ENCODE data around the gene TMEM9. TPM values are rescaled to one million over a fixed set of nuclear protein-coding genes. Genes with fewer than 3 reads are reported as not detected.

Gene TMEM9
- total RNA-seq, 3 donors from 2014 or later (not counting 1 experiment from before 2014, with no cell fraction given) = 16.2 to 18.1 (median 16.9) TPM

GRCh38 chr1:201178718-201179117, 24.4 kb upstream of the TMEM9 start:
- WGBS (ENCODE audit: insufficient coverage) = 80% methylated on average over 3 of the region's 3 CpGs

GRCh38 chr1:201176940-201177339, 22.7 kb upstream of the TMEM9 start:
- H3K4me1 Mint-ChIP-seq = peaks cover under 1 to 1% of the 10 kb centered on the region in 2 donors
- no peaks in the 10 kb centered on the region for H3K9me3 Mint-ChIP-seq
- intact Hi-C loops (cut with micrococcal nuclease) = no loop called here

More at GRCh38 chr1:201178718-201179117, 24.4 kb upstream of the TMEM9 start:
- no peak overlapping the region for H3K4me3 ChIP-seq (ENCODE audit: low read length)
- H3K27ac Mint-ChIP-seq = no peak overlapping the region
- peaks cover 24 to 29% of the 10 kb centered on the region in 2 donors for H3K27me3 Mint-ChIP-seq (ENCODE audit: low read depth in 2 of 2)
- no peaks in the 10 kb centered on the region for H3K9me3 ChIP-seq (ENCODE audit: control insufficient read depth, insufficient read depth, low read length)
- H3K4me3 Mint-ChIP-seq = no peak overlapping the region
- H3K36me3 ChIP-seq (ENCODE audit: control insufficient read depth, insufficient read depth, low read length) = no peaks in the 10 kb centered on the region
- no peak for TF ChIP-seq CTCF (IDR thresholded peaks at IDR 0.05)
- intact Hi-C loops (cut with micrococcal nuclease) = no loop called here
- H3K27ac ChIP-seq (ENCODE audit: low read length) = no peak overlapping the region
- no peak for DNase-seq
- no peaks in the 10 kb centered on the region for H3K4me1 ChIP-seq (ENCODE audit: control insufficient read depth, insufficient read depth, low read length)
- no peaks in the 10 kb centered on the region for H3K4me1 Mint-ChIP-seq
- no peaks in the 10 kb centered on the region for H3K9me3 Mint-ChIP-seq
- no peaks in the 10 kb centered on the region for H3K27me3 ChIP-seq (ENCODE audit: control insufficient read depth, insufficient read depth, low read length)
- no peak for ATAC-seq
- no peaks in the 10 kb centered on the region for H3K36me3 Mint-ChIP-seq

GRCh38 chr1:201175820-201176500, 21.7 kb upstream of the TMEM9 start:
- H3K4me3 ChIP-seq (ENCODE audit: low read length) = no peak overlapping the region
- H3K36me3 ChIP-seq (ENCODE audit: control insufficient read depth, insufficient read depth, low read length) = no peaks in the 10 kb centered on the region
- H3K9me3 Mint-ChIP-seq = no peaks in the 10 kb centered on the region
- no peaks in the 10 kb centered on the region for H3K36me3 Mint-ChIP-seq
- WGBS (ENCODE audit: insufficient coverage) = 80% methylated on average over 6 of the region's 7 CpGs
- no peaks in the 10 kb centered on the region for H3K9me3 ChIP-seq (ENCODE audit: control insufficient read depth, insufficient read depth, low read length)
- H3K4me3 Mint-ChIP-seq = no peak overlapping the region
- H3K4me1 ChIP-seq (ENCODE audit: control insufficient read depth, insufficient read depth, low read length) = peaks cover 8% of the 10 kb centered on the region
- ATAC-seq = no peak
- no peaks in the 10 kb centered on the region for H3K27me3 ChIP-seq (ENCODE audit: control insufficient read depth, insufficient read depth, low read length)
- peaks cover 34 to 43% of the 10 kb centered on the region in 2 donors for H3K27me3 Mint-ChIP-seq (ENCODE audit: low read depth in 2 of 2)
- no peak overlapping the region for H3K27ac ChIP-seq (ENCODE audit: low read length)
- no peak for DNase-seq
- intact Hi-C loops (cut with micrococcal nuclease) = no loop called here
- no peak overlapping the region for H3K27ac Mint-ChIP-seq
- H3K4me1 Mint-ChIP-seq = peaks cover 10 to 11% of the 10 kb centered on the region in 2 donors
- no peak for TF ChIP-seq CTCF (IDR thresholded peaks at IDR 0.05)

More at GRCh38 chr1:201176940-201177339, 22.7 kb upstream of the TMEM9 start:
- Histone ChIP-seq H3K36me3 (ENCODE audit: control insufficient read depth, insufficient read depth, low read length) (no peaks in the 10 kb centered on the region), H3K9me3 (ENCODE audit: control insufficient read depth, insufficient read depth, low read length) (no peaks in the 10 kb centered on the region), H3K4me1 (ENCODE audit: control insufficient read depth, insufficient read depth, low read length) (no peaks in the 10 kb centered on the region), H3K27me3 (ENCODE audit: control insufficient read depth, insufficient read depth, low read length) (no peaks in the 10 kb centered on the region), H3K27ac (ENCODE audit: low read length) (no peak overlapping the region), H3K4me3 (ENCODE audit: low read length) (no peak overlapping the region)
- WGBS (ENCODE audit: insufficient coverage) = 82% methylated on average over 2 of the region's 2 CpGs
- no peak overlapping the region for H3K27ac Mint-ChIP-seq
- H3K36me3 Mint-ChIP-seq = no peaks in the 10 kb centered on the region
- ATAC-seq (no peak), DNase-seq (no peak)
- H3K4me3 Mint-ChIP-seq = no peak overlapping the region
- peaks cover 32 to 36% of the 10 kb centered on the region in 2 donors for H3K27me3 Mint-ChIP-seq (ENCODE audit: low read depth in 2 of 2)
- TF ChIP-seq CTCF (IDR thresholded peaks at IDR 0.05) = no peak

- H3K27ac Mint-ChIP-seq = no peak overlapping the region
- H3K4me3 Mint-ChIP-seq = no peak overlapping the region
- TF ChIP-seq CTCF (IDR thresholded peaks at IDR 0.05) = no peak
- DNase-seq = no peak
- H3K9me3 ChIP-seq (ENCODE audit: control insufficient read depth, insufficient read depth, low read length) = no peaks in the 10 kb centered on the region
- H3K27me3 ChIP-seq (ENCODE audit: control insufficient read depth, insufficient read depth, low read length) = no peaks in the 10 kb centered on the region
- H3K27me3 Mint-ChIP-seq (ENCODE audit: low read depth in 2 of 2) = peaks cover 23 to 25% of the 10 kb centered on the region in 2 donors
- peaks cover 15% of the 10 kb centered on the region for H3K4me1 ChIP-seq (ENCODE audit: control insufficient read depth, insufficient read depth, low read length)
- H3K36me3 ChIP-seq (ENCODE audit: control insufficient read depth, insufficient read depth, low read length) = no peaks in the 10 kb centered on the region
- H3K36me3 Mint-ChIP-seq = no peaks in the 10 kb centered on the region
- intact Hi-C loops (cut with micrococcal nuclease) = no loop called here
- WGBS (ENCODE audit: insufficient coverage) = 93% methylated on average over 1 of the region's 1 CpG
- no peak for ATAC-seq
- H3K4me3 ChIP-seq (ENCODE audit: low read length) = no peak overlapping the region
- H3K4me1 Mint-ChIP-seq = peaks cover 16 to 18% of the 10 kb centered on the region in 2 donors
- H3K9me3 Mint-ChIP-seq = no peaks in the 10 kb centered on the region
- H3K27ac ChIP-seq (ENCODE audit: low read length) = no peak overlapping the region
Observed at GRCh38 chr1:201173736-201174135, 19.5 kb upstream of the TMEM9 start.

Measured in natural killer cell (primary cell).